Right cardiac atrium (tissue), 5 donors: ENCODE data around the gene NR3C1. TPM values are rescaled to one million over a fixed set of nuclear protein-coding genes. Genes with fewer than 3 reads are reported as not detected.
"Not testable (repeated sequence)": the region's sequence is repeated elsewhere in the genome, so short reads cannot be mapped to it uniquely, and the experiment has no call there.

Experiments used
- ATAC-seq, 2 donors: fragments of 200-7000 bp; cut with Tn5 transposase; one replicate each; pipeline versions ENCODE4 v1.8.0 to v1.9.1; 2020; ENCODE audit warnings: moderate library complexity in 2 of 2, mild to moderate bottlenecking in 1 of 2
- DNase-seq, 3 donors: peaks; one replicate each; pipeline ENCODE4 v3.0.0-alpha.2; 2020
- H3K27ac ChIP-seq: one replicate; pipeline ENCODE4 v1.5.1; 2013; ENCODE audit warnings: mild to moderate bottlenecking, low read length, control low read depth, moderate library complexity
- H3K27me3 ChIP-seq: one replicate; pipeline ENCODE4 v1.6.1; 2013; ENCODE audit not compliant: control insufficient read depth, insufficient read depth
- H3K4me1 ChIP-seq: one replicate; pipeline ENCODE4 v1.6.1; 2013; ENCODE audit warnings: low read length; ENCODE audit not compliant: control insufficient read depth, insufficient read depth
- H3K4me3 ChIP-seq: one replicate; pipeline ENCODE4 v1.5.1; 2013; ENCODE audit warnings: low read length, control low read depth
- H3K9me3 ChIP-seq: one replicate; pipeline ENCODE4 v1.6.1; 2013; ENCODE audit warnings: low read length; ENCODE audit not compliant: control insufficient read depth
- WGBS: extraction: QIAGEN DNeasy Blood & Tissue Kit; methylation state at CpG from one replicate; pipeline ENCODE4 v1.1.7; 2013; 5-methylcytosine and 5-hydroxymethylcytosine counted together
- intact Hi-C, 4 donors: fragments of 100-400 bp; cut with DNase I; formaldehyde crosslinking; loops; one replicate each; pipeline versions ENCODE4 v1.11.0 to v1.14.0; 2022 to 2023
- polyA plus RNA-seq: library from polyadenylated mRNA; stranded (reverse); fragments of 200-250 nt; gene quantifications from one replicate; pipeline ENCODE4 v1.2.3, GENCODE V29; 2013
- total RNA-seq, 4 donors: library from RNA; stranded (reverse); fragmentation: NEBNext Ultra II Directional; extraction: Animal tissue kit (Norgen Biotek cat#: 25700); gene quantifications; one replicate each; pipeline ENCODE4 v1.2.1, GENCODE V29; 2021
- donor health status: healthy with polysubstance abuse.
- donor health status: DM: no; HTN: yes; CAD: no.
- donor health status: DM: no; HTN: no; CAD: no.
- donor health status: DM: no; HTN: yes; CAD: no; lungs with severe emphysema.
- donor health status: DM: yes; HTN: yes; CAD: no.

Gene NR3C1
- total and polyA plus RNA-seq, 5 donors = 16.5 to 66.5 (median 49.9) TPM

- Histone ChIP-seq H3K27me3 (no peaks in the 10 kb centered on the region), H3K4me3 (no peak overlapping the region), H3K9me3 (no peaks in the 10 kb centered on the region), H3K27ac (no peak overlapping the region), H3K4me1 (peaks cover 7% of the 10 kb centered on the region)
- intact Hi-C loops = no loop called here
- ATAC-seq = no peak
- WGBS = 81% methylated on average over 1 of the region's 1 CpG
- no peak for DNase-seq
These were observed 71.5 kb downstream of the NR3C1 start for GRCh38 chr5:143331956-143332355.

GRCh38 chr5:143329843-143330242 is 73.6 kb downstream of the NR3C1 start:
- WGBS = 64% methylated on average over 2 of the region's 2 CpGs
- DNase-seq (no peak), ATAC-seq (no peak)
- Histone ChIP-seq H3K9me3 (no peaks in the 10 kb centered on the region), H3K4me3 (no peak overlapping the region), H3K4me1 (peaks cover 5% of the 10 kb centered on the region), H3K27me3 (no peaks in the 10 kb centered on the region), H3K27ac (no peak overlapping the region)
- intact Hi-C loops = no loop called here

GRCh38 chr5:143328589-143329220 is 74.8 kb downstream of the NR3C1 start:
- DNase-seq (no peak), ATAC-seq (no peak)
- WGBS = 80% methylated on average over 5 of the region's 5 CpGs
- peaks cover 7% of the 10 kb centered on the region for H3K4me1 ChIP-seq
- H3K27me3 ChIP-seq = no peaks in the 10 kb centered on the region
- H3K4me3 ChIP-seq = no peak overlapping the region
- intact Hi-C loops = no loop called here
- no peaks in the 10 kb centered on the region for H3K9me3 ChIP-seq
- H3K27ac ChIP-seq = no peak overlapping the region

GRCh38 chr5:143325086-143325485 is 78.4 kb downstream of the NR3C1 start:
- intact Hi-C loops = not testable (repeated sequence)
- WGBS = 79% methylated on average over 4 of the region's 4 CpGs

GRCh38 chr5:143322931-143323630 is 80.4 kb downstream of the NR3C1 start:
- ATAC-seq, H3K4me3 ChIP-seq, H3K27ac ChIP-seq, H3K4me1 ChIP-seq, DNase-seq, H3K9me3 ChIP-seq, H3K27me3 ChIP-seq, intact Hi-C loops: not testable (repeated sequence)
- WGBS = 84% methylated on average over 5 of the region's 5 CpGs

More at GRCh38 chr5:143325086-143325485, 78.4 kb downstream of the NR3C1 start:
- not testable (repeated sequence) for H3K27ac ChIP-seq, H3K4me1 ChIP-seq, H3K4me3 ChIP-seq, H3K9me3 ChIP-seq, ATAC-seq, DNase-seq, H3K27me3 ChIP-seq

- DNase-seq (no peak), ATAC-seq (no peak)
- H3K27me3 ChIP-seq = no peaks in the 10 kb centered on the region
- H3K4me3 ChIP-seq = no peak overlapping the region
- no peaks in the 10 kb centered on the region for H3K9me3 ChIP-seq
- H3K4me1 ChIP-seq = peaks cover 8% of the 10 kb centered on the region
- H3K27ac ChIP-seq = no peak overlapping the region
- WGBS = 90% methylated on average over 1 of the region's 1 CpG
- intact Hi-C loops = no loop called here
These were observed 81.3 kb downstream of the NR3C1 start for GRCh38 chr5:143322176-143322575.

- Histone ChIP-seq H3K4me1 (peaks cover 14% of the 10 kb centered on the region), H3K9me3 (no peaks in the 10 kb centered on the region), H3K27me3 (no peaks in the 10 kb centered on the region), H3K4me3 (no peak overlapping the region), H3K27ac (no peak overlapping the region)
- DNase-seq = no peak
- 38% methylated on average over 5 of the region's 5 CpGs for WGBS
- intact Hi-C loops = no loop called here
- ATAC-seq = peak in 1 of 2 donors; percentile 48
These were observed 83.9 kb downstream of the NR3C1 start for GRCh38 chr5:143319437-143320227.

GRCh38 chr5:143318833-143319232 is 84.7 kb downstream of the NR3C1 start:
- no peaks in the 10 kb centered on the region for H3K27me3 ChIP-seq
- H3K27ac ChIP-seq = no peak overlapping the region
- DNase-seq (no peak), ATAC-seq (no peak)
- 89% methylated on average over 1 of the region's 1 CpG for WGBS
- peaks cover 14% of the 10 kb centered on the region for H3K4me1 ChIP-seq
- H3K4me3 ChIP-seq = no peak overlapping the region
- intact Hi-C loops = no loop called here
- H3K9me3 ChIP-seq = no peaks in the 10 kb centered on the region

- no peak overlapping the region for H3K4me3 ChIP-seq
- no peaks in the 10 kb centered on the region for H3K9me3 ChIP-seq
- H3K27ac ChIP-seq = no peak overlapping the region
- H3K4me1 ChIP-seq = peaks cover 14% of the 10 kb centered on the region
- H3K27me3 ChIP-seq = no peaks in the 10 kb centered on the region
- 85% methylated on average over 1 of the region's 1 CpG for WGBS
- DNase-seq = no peak
- intact Hi-C loops = no loop called here
- ATAC-seq = no peak
These were observed 85.2 kb downstream of the NR3C1 start for GRCh38 chr5:143318270-143318669.

GRCh38 chr5:143316844-143317631 is 86.4 kb downstream of the NR3C1 start:
- intact Hi-C loops = no loop called here

More at GRCh38 chr5:143316844-143317631, 86.4 kb downstream of the NR3C1 start:
- peaks cover 14% of the 10 kb centered on the region for H3K4me1 ChIP-seq
- H3K27ac ChIP-seq = no peak overlapping the region
- 33% methylated on average over 4 of the region's 4 CpGs for WGBS
- H3K4me3 ChIP-seq = no peak overlapping the region
- H3K9me3 ChIP-seq = no peaks in the 10 kb centered on the region
- ATAC-seq = peak in 1 of 2 donors; percentile 37
- H3K27me3 ChIP-seq = no peaks in the 10 kb centered on the region
- no peak for DNase-seq
